Measurements from ENCODE around the gene NINJ2.
A peak's percentile ranks its signal among the peaks of the same experiment; 100 is the strongest.

NINJ2 gene

DNA sequence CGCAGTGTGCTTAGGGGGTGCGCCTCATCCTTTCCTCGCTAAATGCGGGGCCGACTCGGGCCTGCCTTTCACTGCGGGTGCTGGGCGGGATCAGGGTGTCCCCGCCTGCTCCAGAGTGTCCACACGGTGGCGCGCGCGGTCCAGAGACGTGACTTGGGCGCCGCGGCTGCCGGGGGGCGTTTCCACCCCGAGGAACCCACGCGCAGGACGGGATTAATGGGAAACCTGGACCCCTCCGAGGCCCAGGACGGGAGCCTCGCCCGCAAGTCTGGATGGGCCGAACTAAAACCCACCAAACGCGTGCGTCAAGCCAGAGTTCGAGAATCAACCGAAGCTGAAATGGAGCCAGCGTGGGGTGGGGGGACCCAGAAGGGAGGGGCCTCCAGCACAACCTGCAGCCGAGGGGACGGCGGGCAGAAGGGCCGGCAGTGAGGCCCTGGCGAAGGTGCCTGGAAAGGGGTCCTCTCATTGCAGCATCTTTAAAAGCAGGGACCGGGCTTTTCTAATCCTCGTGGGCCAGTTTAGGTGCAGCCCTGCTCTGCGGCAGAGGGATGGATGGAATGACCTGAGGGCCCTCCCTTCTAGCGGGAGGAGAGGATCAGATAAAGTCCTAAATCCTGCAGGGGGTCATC is 93.3 kb downstream of the NINJ2 start:
- peak; percentile 65 to 66 for DNase-seq (ENCODE audit: low read depth in 2 of 2)

DNA sequence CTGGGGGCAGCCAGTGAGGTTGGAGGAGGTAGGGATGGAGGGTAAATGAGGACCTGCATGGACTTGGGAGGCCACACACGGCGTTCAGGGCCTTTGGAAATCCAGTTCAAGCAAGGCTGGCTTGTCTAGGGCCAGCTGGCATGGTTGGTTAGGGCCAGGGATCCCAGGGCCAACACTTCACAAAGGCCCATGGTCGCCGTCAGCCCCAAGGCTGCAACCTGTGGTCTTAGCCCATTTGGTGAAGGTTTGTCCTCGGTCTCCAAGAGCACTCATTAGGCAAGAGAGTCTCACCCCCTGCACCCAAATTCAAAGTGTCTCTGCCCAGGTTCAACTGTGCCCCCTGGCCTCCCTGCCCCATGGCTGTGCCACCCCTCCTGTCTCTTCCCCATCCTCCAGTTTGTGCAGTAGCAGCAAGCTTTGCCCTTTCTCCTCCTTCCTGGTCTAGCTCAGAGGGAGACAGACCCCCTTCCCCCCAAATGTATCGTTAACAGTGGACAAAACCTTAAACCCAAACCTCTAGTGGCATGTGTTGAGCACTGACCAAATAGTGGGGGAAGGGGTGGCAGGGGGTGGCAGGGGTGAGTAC is 94.1 kb downstream of the NINJ2 start:
- DNase-seq (ENCODE audit: low read depth in 2 of 2) = no peak

- no peak for DNase-seq (ENCODE audit: low read depth in 2 of 2)
These were observed 94.8 kb downstream of the NINJ2 start for GRCh38 chr12:568486-568885.

- DNase-seq (ENCODE audit: low read depth in 2 of 2) = no peak
These were observed 97.6 kb downstream of the NINJ2 start for GRCh38 chr12:565589-566105.

DNA sequence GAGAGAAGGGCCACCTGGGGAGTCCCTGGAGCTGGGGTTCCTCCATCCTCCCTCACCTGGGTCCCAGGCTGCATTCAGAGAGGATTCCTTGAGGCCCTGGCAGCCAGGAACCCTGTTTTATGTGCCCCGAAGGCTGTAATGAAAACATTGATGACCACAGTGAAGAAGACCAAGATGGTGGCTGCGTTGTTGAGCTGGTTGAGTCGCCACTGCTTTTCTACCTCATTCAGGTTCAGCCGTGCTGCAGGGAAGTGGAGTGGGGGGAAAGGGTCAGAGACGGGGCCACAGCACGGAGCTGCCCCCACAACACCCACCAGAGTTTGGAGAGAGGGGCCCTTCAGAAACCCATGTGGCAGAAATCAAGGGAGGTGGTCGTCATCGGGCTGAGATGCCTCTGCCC is 98.1 kb downstream of the NINJ2 start:
- no peak for DNase-seq (ENCODE audit: low read depth in 2 of 2)

- no peak for DNase-seq (ENCODE audit: low read depth in 2 of 2)
These were observed 99.4 kb downstream of the NINJ2 start for GRCh38 chr12:563787-564298.

DNA sequence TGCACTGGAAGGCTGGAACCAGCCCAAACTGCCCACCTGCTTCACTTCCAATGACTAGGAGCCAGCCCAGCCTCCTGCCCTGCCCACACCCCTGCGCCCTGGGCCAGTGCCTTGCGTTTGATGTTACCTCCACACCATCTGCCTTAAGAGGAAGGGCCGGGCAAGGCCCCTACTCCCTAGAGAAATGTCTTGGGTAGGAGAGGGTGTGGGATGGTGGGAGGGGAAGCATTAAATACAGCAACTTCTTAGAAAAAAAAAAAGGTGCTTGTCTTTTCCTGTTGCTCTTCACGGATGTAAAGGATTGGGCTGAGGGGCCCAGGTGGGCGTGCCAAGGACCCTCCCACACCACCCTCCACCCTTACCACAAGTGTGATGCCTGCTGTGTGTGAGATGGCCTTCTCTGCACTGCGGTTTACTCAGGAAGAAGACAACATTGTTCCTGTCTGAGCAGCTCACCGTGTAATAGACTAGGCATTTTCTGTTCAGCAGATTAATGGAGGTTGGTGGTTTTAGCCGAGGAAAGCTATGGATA is 99.9 kb downstream of the NINJ2 start:
- peak; percentile 35 to 37 for DNase-seq (ENCODE audit: low read depth in 2 of 2)

DNA sequence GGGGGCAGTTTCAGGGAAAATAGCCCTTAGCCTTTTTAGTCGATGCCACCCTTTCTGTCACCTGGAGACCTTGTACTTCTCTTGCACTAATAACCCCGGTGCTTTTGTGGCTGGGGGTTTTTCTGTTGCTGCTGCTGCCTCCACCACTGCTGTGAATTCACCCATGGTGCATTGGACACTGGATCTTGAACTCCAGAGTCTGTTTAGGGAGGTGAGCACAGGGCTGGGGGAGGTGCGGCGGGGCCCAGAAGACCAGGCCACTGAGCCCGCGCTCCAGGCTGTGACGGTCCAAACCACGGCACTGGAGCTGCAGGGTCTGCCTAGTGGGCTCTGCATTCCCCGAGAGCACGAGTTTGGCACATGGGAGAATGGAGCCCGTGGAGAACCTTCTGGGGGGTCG is 100.6 kb downstream of the NINJ2 start:
- DNase-seq (ENCODE audit: low read depth in 2 of 2) = no peak

- DNase-seq (ENCODE audit: low read depth in 2 of 2) = no peak
These were observed 101.2 kb downstream of the NINJ2 start for GRCh38 chr12:561908-562593.

- no peak for DNase-seq (ENCODE audit: low read depth in 2 of 2)
These were observed 101.9 kb downstream of the NINJ2 start for GRCh38 chr12:561391-561705.

- no peak for DNase-seq (ENCODE audit: low read depth in 2 of 2)
These were observed 102.4 kb downstream of the NINJ2 start for GRCh38 chr12:560691-561390.

GRCh38 chr12:559906-560455 is 103.3 kb downstream of the NINJ2 start:
- no peak for DNase-seq (ENCODE audit: low read depth in 2 of 2)

GRCh38 chr12:559208-559905 is 103.9 kb downstream of the NINJ2 start:
- no peak for DNase-seq (ENCODE audit: low read depth in 2 of 2)

DNA sequence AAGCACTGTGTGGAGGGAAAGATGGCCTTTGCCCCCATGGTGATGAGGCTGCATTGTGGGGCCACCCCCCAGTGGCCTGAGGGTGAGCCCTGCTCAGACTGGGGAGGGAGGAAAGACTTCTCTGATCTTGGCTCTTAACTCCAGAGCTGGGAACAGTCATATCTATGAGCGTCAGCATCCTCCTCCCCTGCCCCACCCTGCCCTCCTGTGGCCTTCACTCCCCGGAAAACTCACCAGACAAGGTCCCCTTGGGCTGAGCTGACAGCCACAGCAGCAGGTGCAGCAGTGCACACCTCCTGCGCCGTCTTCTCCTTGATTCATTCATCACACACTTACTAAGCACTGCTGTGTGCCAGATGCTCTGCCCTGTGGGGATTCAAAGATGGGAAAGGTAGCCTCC is 104.7 kb downstream of the NINJ2 start:
- DNase-seq (ENCODE audit: low read depth in 2 of 2) = no peak

- no peak for DNase-seq (ENCODE audit: low read depth in 2 of 2)
These were observed 106.7 kb downstream of the NINJ2 start for GRCh38 chr12:556498-556897.

GRCh38 chr12:554001-554285 is 109.3 kb downstream of the NINJ2 start:
- DNase-seq (ENCODE audit: low read depth in 2 of 2) = no peak

DNA sequence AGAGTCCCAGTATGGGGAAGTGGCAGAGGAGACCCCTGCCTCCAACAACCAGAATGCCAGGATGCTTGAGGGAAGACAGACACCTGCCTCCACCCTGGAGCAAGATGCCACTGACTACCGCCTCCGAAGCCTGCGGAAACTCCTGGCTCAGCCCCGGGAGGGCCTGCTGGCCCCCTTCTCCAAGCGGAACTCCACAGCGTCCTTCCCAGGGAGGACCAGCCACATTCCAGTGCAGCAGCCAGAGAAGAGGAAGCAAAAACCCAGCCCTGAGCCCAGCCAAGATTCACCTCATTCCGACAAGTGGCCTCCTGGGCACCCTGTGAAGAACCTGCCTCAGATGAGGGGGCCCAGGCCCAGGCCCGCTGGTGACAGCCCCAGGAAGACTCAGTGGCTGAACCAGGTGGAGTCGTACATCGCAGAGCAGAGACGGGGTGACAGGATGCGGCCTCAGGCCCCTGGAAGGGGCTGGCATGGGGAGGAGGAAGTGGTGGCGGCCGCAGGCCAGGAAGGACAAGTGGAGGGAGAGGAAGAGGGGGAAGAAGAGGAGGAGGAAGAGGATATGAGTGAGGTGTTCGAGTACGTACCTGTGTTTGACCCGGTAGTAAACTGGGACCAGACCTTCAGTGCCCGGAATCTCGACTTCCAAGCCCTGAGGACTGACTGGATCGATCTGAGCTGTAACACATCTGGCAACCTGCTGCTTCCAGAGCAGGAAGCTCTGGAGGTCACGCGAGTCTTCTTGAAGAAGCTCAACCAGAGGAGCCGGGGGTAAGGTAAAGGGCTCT is 109.8 kb downstream of the NINJ2 start:
- DNase-seq (ENCODE audit: low read depth in 2 of 2) = no peak

GRCh38 chr12:552466-552865 is 110.8 kb downstream of the NINJ2 start:
- DNase-seq (ENCODE audit: low read depth in 2 of 2) = no peak

- no peak for DNase-seq (ENCODE audit: low read depth in 2 of 2)
These were observed 112.6 kb downstream of the NINJ2 start for GRCh38 chr12:550473-551260.
